Aortic smooth muscle cell (primary cell): ENCODE data around the gene SLC39A11. TPM values are rescaled to one million over a fixed set of nuclear protein-coding genes. Genes with fewer than 3 reads are reported as not detected.

Source experiments
- total RNA-seq: library from RNA; depleted of rRNA; stranded (reverse); fragments of >200 nt; gene quantifications from 2 replicates; pipeline ENCODE4 v1.2.3, GENCODE V29; 2014

SLC39A11 gene
- 23.6 and 33.7 TPM in 2 replicates for total RNA-seq

GRCh38 chr17:73092523-73093135, at the start of gene SLC39A11:
SLC39A11 (minus strand) TSS chr17:73092688; CDS start chr17:73088764, 3,924 bp downstream.

Other genes with a start within 250 kb of the SLC39A11 start
- under 0.01 and 0.13 TPM in 2 replicates for gene SSTR2, start 72.3 kb upstream of the SLC39A11 start, total RNA-seq
- gene COG1, start 100.4 kb upstream of the SLC39A11 start, total RNA-seq: 18.0 and 18.5 TPM in 2 replicates
- gene CPSF4L, start 169.2 kb upstream of the SLC39A11 start, total RNA-seq: 0.06 TPM in 1 of 2 replicates, not detected in the other
- 44.5 and 59.1 TPM in 2 replicates for gene CDC42EP4, start 219.3 kb upstream of the SLC39A11 start, total RNA-seq